GM19328 (cell line): ENCODE measurements around the gene AACS.
"Not testable (repeated sequence)": the region's sequence is repeated elsewhere in the genome, so short reads cannot be mapped to it uniquely, and the experiment has no call there.

Source experiments
- ATAC-seq: cut with Tn5 transposase; IDR thresholded peaks from one replicate; pipeline ENCODE4 v1.9.1; 2021; ENCODE audit warnings: mild to moderate bottlenecking, moderate library complexity; ENCODE audit not compliant: unreplicated experiment

The AACS gene

GRCh38 chr12:125065021-125065918 is at the start of gene AACS:
TSS of gene AACS (plus strand) at chr12:125065435. CDS start at chr12:125065585, 150 bp downstream.
- ATAC-seq = peak; percentile 93

GRCh38 chr12:125015680-125016310 is 49.4 kb upstream of the AACS start:
- no peak for ATAC-seq

GRCh38 chr12:125017801-125018200 is 47.4 kb upstream of the AACS start:
- no peak for ATAC-seq

GRCh38 chr12:125018356-125018755 is 46.9 kb upstream of the AACS start:
- ATAC-seq = no peak

- ATAC-seq = no peak
Measured at GRCh38 chr12:125021096-125021495, 44.1 kb upstream of the AACS start.

GRCh38 chr12:125021771-125022170 is 43.5 kb upstream of the AACS start:
- ATAC-seq = no peak

GRCh38 chr12:125023065-125023464 is 42.2 kb upstream of the AACS start:
- ATAC-seq = no peak

GRCh38 chr12:125024949-125025563 is 40.2 kb upstream of the AACS start:
- no peak for ATAC-seq

- ATAC-seq = no peak
Measured at GRCh38 chr12:125025606-125026235, 39.5 kb upstream of the AACS start.

GRCh38 chr12:125028106-125028505 is 37.1 kb upstream of the AACS start:
- no peak for ATAC-seq

- ATAC-seq = no peak
Measured at GRCh38 chr12:125029761-125030358, 35.4 kb upstream of the AACS start.

- ATAC-seq = not testable (repeated sequence)
Measured at GRCh38 chr12:125031471-125031870, 33.8 kb upstream of the AACS start.

- no peak for ATAC-seq
Measured at GRCh38 chr12:125032466-125033152, 32.6 kb upstream of the AACS start.

- ATAC-seq = no peak
Measured at GRCh38 chr12:125033288-125033687, 31.9 kb upstream of the AACS start.

GRCh38 chr12:125038976-125039625 is 26.1 kb upstream of the AACS start:
- ATAC-seq = no peak

GRCh38 chr12:125049093-125049458 is 16.2 kb upstream of the AACS start:
- ATAC-seq = no peak

GRCh38 chr12:125050446-125050845 is 14.8 kb upstream of the AACS start:
- ATAC-seq = no peak

- no peak for ATAC-seq
Measured at GRCh38 chr12:125050868-125051267, 14.4 kb upstream of the AACS start.

- ATAC-seq = no peak
Measured at GRCh38 chr12:125053821-125054220, 11.4 kb upstream of the AACS start.

- ATAC-seq = no peak
Measured at GRCh38 chr12:125055591-125055990, 9.6 kb upstream of the AACS start.
